Measurements from ENCODE around the gene KMT2C.

DNA sequence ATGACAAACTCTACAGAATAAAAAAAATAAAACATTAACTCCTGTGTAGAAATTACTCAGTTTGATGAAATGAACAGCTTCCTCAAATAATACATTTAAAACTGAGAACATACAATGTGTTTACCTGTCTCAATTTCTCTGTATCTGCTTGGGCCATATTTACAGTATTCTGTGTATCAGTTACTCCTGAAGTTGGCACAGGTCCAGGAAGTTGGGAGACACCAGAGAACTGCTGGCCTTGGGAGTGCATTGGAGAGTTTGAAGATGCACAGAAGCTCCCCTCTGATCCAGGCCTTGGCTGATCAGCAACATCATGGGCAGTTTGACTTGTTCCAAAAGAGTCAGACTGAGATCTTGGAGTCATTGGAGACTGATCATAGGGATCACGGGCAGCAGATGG is 255.2 kb downstream of the KMT2C start:
- TF ChIP-seq, protein P1, sequence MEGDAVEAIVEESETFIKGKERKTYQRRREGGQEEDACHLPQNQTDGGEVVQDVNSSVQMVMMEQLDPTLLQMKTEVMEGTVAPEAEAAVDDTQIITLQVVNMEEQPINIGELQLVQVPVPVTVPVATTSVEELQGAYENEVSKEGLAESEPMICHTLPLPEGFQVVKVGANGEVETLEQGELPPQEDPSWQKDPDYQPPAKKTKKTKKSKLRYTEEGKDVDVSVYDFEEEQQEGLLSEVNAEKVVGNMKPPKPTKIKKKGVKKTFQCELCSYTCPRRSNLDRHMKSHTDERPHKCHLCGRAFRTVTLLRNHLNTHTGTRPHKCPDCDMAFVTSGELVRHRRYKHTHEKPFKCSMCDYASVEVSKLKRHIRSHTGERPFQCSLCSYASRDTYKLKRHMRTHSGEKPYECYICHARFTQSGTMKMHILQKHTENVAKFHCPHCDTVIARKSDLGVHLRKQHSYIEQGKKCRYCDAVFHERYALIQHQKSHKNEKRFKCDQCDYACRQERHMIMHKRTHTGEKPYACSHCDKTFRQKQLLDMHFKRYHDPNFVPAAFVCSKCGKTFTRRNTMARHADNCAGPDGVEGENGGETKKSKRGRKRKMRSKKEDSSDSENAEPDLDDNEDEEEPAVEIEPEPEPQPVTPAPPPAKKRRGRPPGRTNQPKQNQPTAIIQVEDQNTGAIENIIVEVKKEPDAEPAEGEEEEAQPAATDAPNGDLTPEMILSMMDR (IDR thresholded peaks at IDR 0.05; ENCODE audit: low read depth, low read length, missing input control): no peak
- no peak for TF ChIP-seq REST (IDR thresholded peaks at IDR 0.05)

All from liver (tissue), 2 donors.